Activated T-helper 9 cell treated with anti-CD3 and anti-CD28 coated beads, Interleukin-2, amount 50 U/mL, for 16 hours (primary cell): ENCODE results near the gene FMN2.

Experiments used
- DNase-seq: peaks from one replicate; pipeline ENCODE4 v3.0.0-alpha.2; 2020; ENCODE audit warnings: low read depth

The FMN2 gene

DNA sequence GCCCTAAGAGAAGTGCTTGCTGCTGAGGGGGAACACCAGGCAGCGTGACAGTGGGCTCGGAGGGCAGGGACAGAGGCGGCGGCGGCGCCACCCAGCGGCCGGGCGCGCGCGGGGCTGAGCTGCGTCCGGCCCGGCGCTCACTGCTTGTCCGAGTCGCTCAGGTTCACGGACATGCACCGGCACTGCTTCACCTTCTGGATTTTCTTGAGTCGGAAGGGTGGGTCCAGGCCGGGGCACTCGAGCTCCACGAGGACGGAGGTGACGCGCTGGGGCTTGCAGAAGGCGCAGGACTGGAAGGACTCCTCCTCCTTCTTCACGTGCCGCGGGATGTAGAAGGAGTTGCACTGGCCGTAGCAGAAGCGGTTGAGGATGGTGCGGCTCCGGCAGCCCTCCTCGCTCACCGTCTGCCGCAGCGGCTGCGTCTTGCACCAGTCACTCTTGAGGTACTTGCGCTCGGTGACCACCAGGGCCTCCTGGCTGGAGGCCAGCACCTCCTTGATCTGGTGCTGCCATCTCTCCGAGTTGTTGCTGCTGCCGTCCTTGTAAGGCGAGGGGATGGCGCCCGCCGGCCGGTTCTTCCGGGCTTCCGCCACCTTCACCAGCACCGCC, 401.3 kb downstream of the FMN2 start:
- DNase-seq = no peak

DNA sequence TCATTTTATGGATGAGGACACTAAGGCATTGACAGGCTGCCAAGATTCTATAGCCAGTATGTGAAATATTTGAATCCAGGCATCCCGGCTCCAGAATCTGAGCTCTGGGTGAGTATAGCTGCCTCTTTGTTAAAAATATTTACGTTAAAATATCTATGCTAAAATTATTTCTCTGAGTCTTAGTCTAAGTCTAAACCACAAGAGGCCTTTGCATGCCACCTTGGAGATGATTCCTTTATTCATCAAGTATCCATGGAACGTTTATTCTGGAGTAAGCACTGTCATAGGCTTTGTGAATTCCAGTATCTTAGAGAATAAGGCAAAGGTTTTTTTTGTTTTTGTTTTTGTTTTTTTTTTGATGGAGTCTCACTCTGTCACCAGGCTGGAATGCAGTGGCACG, 403.9 kb downstream of the FMN2 start:
- no peak for DNase-seq

DNA sequence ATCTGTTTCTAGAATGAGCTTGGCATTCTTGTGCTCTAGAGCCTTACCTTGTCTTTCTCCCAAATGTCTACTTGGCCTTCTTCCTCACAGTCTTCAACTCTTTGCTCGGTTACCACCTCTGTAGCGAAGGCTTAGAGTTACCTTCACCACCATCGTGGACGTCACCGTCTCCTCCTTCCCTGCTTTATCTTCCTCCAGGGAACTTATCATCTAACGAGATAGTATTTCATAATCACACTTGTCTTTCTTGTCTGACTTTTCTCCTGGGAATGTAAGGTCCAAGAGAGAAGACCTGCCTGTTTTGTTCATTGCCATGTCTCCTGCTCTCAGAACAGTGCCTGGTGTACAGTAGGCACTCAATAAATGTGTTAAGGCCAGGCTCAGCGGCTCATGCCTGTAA, 404.7 kb downstream of the FMN2 start:
- DNase-seq = no peak

DNA sequence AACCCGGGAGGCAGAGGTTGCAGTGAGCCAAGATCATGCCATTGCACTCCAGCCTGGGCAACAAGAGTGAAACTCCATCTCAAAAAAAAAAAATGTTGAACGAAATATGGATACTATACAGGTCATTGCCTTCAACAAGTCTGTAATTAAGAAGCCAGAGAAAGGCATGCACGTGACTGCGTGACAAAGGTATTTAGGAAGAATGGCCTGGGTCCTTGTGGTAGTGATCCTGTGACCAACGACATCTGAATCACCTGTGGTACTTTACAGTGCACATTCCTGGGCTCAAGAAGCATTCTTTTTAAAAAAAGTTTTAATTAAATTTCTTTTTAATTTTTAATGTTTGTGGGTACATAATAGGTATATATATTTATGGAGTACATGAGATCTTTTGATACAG, 405.3 kb downstream of the FMN2 start:
- DNase-seq = no peak

DNA sequence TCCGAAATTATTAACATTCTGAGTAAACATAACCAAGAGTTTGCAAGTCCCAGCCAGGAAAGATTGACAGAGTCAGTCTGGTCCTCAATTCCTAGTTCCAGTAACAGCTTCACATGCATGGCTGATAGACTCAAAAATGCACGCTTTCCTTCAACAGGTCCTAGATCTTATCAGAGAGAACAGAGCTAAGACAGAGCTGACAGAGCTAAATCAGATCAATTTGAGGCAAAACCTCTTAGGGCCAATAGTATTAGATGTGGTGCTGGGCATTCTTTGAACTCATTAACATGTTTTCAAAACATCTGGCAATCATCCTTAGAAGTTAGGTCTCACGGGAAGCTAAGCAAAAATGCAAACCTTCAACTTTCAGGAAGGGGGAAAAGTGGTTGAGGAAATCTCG, 406.2 kb downstream of the FMN2 start:
- no peak for DNase-seq

DNA sequence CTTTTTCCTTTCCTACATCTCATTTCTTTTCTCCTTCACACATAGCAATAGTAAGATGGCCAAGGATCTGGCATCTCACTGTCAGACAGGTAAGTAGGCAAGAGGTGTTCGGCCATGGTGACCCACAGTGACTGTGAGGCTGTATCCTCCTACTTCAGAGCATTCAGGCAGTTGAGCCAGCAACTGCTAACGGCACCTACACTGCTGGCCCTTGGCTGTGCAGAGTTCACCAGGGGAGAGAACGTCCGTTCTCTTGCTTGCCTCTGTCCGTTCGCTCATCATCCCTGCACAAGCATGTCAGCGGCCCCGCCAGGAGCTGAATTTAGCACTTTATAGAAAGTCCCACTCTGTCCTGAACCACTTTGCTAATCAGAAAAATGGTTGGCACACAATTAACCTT, 406.7 kb downstream of the FMN2 start:
- no peak for DNase-seq

DNA sequence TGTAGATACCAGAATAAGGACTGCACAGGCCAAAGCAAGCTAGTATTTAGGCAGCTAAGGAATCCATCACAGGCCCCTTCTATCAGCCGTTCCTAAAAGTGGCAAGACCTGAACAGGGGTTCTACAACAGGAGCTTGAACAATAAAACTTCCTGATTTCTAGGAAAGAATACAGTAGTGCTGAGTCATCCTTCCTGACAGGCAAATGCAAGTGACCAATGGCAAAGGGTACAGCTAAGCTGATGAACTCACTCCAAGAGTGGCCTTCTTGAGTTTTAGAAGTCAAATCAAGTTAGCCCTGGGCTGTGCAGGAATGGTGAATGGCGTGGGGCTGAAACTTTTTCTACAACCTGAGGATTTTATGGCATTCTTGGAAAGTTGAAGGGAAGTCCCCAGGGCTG, 407.3 kb downstream of the FMN2 start:
- no peak for DNase-seq

DNA sequence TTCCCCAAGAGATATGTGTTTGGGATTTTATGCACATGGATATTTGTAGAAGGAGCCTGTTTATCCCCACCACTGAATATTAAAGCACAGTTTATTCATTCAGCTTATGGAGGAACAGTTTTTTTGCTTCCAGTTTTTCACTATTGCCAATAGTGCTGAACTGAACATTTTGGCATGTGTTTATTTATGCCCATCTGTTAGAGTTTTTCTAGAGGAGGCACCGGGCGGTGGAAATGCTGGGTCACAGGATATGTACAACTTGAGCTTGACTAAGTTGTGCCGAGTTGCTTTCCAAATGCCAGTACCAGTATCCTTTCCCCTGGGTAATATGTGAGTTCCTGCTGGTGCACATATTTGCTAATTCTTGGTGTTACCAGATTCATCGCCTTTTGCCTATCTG, 409.0 kb downstream of the FMN2 start:
- no peak for DNase-seq

DNA sequence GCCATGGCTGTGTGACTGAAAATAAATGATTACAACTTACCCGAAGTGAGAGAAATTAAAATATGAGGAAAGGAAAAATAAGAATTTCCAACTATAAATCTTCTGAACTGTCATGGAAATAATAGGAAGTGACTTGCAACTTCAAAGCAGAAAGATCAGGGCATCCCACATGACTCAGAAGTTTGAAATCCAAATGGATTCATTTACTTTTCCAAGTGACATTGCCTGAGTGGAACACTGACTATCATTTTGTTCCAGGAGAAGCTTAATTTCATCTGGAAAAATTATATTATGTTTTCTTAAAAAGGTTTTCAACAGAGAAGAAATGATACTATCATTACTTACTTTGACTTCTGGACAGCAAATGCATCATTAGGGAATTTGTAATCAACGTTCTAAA, 409.4 kb downstream of the FMN2 start:
- DNase-seq = no peak

DNA sequence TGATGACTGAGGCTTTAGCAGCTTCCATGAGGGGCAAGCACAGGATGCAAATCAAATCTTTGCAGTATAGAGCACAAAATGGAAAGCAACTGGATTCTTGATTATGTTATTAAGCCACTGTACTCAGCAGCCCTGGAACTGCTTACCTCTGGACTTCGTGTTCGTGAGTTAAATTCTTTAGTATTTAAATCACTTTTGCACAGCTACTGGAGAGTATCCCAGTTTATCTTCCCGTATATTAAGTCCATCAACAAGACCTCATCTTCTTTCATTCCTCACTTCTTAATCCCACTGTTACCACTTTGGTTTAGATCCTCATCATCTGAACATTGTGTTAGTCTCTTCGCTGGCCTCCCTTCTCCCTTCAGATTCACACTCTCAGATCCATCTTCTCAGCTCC, 411.4 kb downstream of the FMN2 start:
- DNase-seq = no peak

DNA sequence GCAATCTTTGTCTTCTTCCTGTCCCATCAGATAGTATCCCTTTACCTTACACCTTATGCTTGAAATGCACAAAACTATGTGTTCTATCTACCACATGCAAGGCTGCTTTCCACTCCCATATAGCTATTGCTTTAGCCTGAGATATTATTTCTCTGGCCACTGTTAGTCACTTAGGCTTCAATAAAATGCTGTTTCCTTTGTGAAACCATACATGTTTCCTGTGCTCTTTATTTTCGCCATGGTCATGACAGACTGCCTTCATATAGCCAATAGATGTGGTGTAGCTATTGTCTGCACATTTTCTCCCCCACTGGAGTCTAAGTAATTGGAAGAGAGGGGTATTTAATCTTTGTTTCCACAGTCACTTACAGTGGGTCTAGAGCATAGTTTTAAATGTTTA, 411.9 kb downstream of the FMN2 start:
- no peak for DNase-seq

DNA sequence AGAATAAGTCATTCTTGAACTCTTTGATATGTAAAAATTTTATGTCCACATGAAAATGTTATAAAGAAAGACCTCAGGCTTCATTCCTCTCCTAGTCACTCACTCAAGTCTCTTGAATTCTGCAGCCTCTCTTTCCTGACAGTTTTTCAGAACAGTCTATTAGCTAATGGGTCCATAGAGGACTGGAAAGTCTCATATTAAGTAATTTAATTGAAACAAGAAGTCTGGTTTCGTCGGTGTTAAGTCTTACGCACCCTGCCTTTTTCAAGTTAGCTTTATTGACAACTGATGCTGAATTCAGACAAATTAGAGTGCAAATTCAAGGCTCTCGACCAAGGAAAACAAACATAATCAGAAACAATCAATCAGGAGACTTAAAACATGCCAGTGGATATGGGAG, 414.5 kb downstream of the FMN2 start:
- DNase-seq = no peak

DNA sequence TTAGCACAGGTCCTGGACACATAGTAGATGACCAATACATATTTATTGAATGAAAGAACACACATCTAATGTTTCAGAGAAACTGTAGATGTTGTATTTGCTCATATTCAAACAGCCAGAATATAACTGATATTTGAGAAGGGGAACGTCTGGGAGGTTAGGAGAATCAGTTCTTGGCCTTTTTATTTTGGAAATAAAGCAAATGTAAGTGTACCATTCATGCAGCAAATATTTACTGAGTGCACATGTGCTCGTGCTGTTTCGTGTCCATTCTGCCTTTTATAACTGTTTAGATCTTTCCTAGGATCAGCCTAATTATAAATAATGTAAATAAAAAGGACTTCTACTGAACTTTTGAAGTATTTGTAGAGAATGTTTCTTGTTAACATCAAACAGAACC, 416.5 kb downstream of the FMN2 start:
- DNase-seq = no peak

DNA sequence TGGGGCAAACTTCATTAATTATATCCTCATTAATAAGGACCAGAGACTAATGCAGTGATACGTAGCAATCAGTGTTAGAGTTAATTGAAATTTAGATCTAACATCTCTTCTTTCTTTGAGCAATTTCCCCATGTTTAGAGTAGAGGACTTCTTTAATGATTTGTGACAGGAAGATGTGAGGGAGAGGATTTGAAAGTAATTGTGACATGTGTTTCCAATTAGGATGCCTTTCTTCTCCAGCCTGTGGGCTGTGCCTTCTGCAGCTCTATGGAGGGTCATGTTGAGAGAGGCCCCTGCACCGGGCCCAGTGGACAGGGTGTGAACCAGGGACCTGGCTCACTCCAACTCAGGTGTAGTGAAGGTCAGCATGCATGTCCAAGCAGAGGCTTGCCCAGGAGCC, 417.3 kb downstream of the FMN2 start:
- no peak for DNase-seq

DNA sequence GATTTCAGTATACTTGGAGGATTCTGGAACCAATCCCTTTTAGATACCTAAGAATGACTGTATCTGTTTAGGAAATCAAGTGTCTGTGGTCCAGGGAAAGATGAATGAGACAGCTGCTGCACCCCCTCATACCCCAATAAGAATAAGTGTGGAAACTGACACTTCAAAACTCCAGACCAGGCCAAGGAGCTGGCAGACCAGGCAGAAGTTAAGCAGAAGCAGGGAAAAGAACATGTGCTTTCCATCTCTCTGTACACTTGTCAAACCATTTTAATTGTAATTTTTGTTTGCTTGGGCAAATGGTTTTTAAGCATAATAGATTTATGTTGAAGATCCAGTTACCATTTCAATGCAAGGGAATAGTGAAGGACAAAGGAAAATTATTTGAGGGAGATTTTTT, 420.1 kb downstream of the FMN2 start:
- no peak for DNase-seq

DNA sequence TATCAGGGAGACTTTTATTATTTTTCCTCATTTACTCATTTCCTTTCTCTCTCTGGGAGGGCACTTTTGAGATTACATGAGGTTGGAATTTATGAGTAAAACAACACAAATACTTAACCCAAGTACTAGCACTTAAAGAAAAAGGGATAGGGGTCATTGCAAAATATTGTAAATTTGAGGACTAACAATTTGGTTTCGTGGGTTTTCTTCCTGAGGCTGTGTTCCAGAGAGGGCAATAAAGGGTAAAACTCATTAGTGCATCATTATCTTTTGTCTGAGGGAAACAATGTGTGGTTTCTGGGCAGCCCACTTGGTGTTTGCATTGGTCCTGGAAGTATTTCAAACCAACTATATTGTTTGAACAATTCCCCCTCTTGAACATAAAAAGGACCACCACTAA, 423.8 kb downstream of the FMN2 start:
- no peak for DNase-seq

DNA sequence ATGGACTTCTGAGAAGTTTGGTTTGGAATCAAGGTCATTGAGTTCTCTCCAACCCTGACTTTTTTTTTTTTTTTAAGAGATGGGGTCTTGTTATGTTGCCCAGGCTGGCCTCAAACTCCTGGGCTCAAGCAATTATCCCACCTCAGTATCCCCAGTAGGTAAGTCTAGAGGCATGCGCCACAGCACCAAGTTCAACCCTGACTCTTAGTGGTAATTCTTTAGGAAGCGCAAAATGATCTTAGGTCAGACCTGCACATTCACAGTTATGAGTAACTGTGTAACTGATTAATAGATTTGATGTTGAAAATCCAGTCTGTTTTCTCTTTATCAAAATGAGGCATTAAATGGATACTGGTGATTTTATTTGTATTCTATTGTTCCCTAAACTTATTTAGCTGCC, 424.4 kb downstream of the FMN2 start:
- no peak for DNase-seq

DNA sequence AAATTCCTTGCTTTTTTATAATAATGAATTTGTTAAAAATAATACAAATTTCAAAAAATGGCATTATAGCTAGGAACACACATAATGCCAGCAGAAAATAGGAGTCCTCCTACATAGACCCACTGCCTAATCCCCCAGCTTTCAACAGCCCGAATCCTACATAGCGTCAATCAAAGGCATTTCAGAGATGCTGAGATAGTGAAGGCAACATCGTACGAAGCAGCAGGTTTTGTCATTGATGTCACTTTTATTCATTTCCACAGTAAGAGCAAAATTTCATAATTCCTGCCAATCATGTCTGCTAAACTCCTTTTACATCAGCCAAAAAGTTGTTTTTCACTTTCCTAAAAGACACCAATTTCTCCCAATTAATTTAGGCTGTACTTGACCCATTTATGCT, 426.2 kb downstream of the FMN2 start:
- DNase-seq = no peak

DNA sequence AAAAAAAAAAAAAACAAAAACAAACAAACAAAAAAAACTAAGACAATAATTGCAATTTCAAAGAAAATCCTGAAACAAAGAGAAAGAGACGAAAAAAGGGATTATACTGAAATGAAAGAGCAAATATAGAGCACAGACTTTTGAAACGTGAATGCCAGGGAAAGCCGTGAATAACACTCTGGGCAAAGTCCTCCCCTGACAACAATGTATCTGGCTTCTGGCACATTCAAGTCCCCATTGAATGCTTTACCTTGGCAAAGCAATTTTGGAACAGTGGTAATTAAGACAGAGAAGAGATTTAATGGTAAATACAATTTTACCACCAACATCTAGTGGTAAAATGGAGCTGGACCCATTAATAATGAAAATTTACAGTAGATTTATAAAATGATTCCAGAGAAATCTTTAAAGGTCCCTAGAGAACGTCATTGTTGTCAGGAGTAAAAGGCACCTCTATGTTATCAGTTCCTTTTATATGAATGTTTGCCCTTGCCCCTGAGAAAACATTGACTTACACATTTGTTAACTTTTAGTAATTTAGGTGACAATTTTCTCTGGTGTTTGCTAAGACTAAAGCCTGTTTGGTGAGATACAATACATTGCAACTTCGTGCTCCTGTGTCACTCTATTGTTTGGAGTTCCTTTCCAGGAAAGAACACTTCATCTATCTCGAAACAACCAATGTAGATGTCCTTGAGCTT, 430.6 kb downstream of the FMN2 start:
- no peak for DNase-seq

DNA sequence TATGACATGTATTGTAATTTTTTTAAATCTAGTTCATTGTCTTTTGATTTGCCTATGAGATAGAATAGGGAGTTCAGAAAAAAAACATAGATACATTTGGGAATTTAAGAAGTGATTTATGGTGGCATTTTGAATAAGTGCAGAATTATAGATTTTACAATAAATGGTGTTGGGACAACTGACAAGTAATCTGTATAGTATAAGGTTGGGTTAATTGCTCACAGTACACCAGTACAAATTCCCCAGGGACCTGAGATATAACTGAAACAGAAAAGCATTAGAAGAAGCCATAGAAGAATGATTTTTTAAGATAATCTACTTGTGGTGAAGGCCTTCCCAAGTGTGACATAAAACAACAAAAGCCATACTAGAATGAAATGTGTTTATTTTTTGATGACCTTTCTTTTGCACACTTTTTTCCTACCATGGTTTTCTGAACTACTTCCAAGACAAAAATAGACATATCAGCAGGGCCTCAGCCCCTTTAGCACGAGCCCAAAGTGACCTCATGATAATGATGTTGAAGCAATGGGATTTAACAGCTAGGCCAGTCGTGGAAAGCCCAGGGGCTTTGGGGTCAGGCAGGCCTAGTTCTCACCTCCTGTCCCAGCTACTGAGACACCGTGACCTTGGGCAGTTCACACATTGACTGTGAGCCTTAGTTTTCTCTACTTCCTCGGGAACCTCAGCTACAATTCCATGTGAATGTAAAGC, 432.8 kb downstream of the FMN2 start:
- no peak for DNase-seq
